Stimulated activated naive CD8-positive, alpha-beta T cell treated with anti-CD3 and anti-CD28 coated beads, Interleukin-15, Interleukin-2, amounts not matched to agents 100 U/mL and 50 U/mL, for 24 hours (primary cell): ENCODE measurements around the gene CYTH3.
"Not testable (repeated sequence)": the region's sequence is repeated elsewhere in the genome, so short reads cannot be mapped to it uniquely, and the experiment has no call there.

Source experiments
- ATAC-seq: fragments of 150-1000 bp; cut with Tn5 transposase; one replicate; pipeline ENCODE4 v1.10.0; 2021
- DNase-seq: peaks from one replicate; pipeline ENCODE4 v3.0.0; 2021

Gene CYTH3

DNA sequence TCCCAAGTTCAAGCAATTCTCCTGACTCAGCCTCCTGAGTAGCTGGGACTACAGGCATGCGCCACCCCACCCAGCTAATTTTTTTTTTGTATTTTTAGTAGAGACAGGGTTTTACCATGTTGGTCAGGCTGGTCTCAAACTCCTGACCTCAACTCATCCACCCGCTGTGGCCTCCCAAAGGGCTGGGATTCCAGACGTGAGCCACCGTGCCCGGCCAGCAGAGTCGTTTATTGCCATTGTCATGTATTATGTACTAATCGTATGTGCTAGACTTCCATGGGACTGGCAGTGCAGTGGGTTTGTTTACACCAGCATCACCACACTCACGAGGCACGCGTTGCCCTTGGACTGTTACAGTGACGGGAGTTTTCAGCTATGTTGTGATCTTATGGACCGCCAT is 120.9 kb downstream of the CYTH3 start:
- not testable (repeated sequence) for DNase-seq, ATAC-seq

DNA sequence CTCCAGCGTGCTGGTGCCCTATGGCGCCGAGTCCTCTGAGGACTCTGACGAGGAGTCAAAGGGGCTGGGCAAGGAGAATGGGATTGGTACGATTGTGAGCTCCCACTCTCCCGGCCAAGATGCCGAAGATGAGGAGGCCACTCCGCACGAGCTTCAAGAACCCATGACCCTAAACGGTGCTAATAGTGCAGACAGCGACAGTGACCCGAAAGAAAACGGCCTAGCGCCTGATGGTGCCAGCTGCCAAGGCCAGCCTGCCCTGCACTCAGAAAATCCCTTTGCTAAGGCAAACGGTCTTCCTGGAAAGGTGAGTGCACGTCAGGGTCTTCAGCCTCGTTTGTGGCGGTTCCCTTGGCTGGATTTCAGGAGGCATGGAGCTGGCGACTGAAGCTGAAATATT is 122.4 kb downstream of the CYTH3 start:
- no peak for ATAC-seq

DNA sequence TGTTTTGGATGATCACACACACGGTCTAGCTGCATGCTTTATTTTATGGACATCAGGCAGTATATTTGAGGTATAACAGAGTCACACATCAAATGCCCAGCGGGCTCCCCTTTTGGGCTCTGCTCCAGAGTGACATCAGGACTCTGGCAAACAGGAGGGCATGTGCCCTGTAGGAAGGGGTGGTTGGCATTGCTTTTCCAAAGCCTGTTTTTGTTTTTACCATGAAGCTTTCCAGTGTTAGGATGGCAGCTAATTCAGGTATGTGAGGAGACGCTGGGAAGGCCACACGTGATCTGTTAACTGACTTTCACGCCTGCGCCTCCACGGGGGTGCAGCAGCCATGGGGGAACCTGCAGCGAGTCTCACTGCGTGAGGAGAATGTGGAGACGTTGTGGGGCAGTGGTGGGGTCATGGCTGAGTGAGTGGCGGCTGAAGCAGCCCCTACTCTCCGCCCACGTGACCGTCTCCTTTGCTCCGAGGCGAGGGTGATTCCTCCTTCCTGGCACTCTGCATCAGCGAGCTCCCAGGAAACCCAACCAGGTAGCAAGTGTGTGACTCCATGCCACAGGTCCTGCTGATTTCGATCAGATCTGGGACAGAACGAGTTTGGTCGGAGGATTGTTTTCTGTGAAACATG is 123.6 kb downstream of the CYTH3 start:
- DNase-seq (no peak), ATAC-seq (no peak)

More for the DNA sequence above, 122.4 kb downstream of the CYTH3 start:
- no peak for DNase-seq

DNA sequence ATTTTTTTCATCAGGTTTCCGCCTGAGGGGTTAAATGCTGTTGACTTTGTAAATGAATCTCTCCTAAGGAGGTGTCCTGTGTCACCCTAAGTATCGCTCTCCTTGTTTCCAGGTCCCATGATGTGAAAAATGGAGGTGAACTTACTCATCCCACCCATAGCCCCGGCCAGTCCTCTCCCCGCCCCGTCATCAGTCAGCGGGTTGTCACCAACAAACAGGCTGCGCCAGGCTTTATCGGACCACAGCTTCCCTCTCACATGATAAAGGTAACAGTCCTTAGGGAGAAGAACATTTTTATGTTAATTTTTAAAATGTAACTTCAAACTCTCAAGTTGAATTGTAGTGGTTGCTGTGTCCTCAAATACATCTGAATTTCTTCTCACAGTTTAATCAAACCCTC is 124.8 kb downstream of the CYTH3 start:
- ATAC-seq (no peak), DNase-seq (no peak)

DNA sequence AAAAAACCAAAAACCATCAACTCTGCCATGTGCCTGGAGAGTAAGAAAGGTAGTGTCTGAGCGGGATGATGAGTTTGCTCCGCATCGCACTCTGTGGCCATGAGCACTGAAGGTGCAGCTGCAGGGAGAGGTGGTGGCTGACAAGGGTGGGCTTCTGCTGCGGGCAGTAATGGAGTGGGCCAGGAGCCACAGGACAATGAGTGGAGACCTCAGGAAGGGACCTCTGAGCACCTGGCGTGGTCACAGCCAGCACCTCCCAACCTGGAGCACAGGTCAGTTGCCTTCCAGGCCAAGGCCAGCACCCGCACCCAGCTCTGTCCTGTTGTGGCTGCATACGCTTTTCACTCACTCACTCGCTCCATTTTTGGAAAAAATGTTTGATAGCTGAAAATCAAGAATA is 125.8 kb downstream of the CYTH3 start:
- no peak for ATAC-seq
- DNase-seq: no peak

DNA sequence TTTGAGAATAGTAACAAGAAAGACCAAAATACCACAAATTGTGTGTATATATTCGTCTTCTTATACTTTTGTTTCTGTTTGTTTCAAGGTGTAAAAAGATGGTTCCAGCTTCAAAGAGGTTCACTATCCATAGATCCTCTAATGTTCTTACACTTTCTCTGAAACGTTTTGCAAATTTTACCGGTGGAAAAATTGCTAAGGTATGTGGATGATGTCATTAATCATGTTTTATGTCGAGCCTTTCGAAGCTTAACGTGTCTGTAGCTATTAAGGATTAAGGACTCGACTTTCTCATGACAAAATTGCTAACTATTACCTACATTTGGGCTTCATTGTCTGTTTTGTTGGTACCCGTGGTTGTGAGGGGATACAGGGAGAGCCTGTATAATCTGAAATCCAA is 128.4 kb downstream of the CYTH3 start:
- DNase-seq (no peak), ATAC-seq (no peak)

DNA sequence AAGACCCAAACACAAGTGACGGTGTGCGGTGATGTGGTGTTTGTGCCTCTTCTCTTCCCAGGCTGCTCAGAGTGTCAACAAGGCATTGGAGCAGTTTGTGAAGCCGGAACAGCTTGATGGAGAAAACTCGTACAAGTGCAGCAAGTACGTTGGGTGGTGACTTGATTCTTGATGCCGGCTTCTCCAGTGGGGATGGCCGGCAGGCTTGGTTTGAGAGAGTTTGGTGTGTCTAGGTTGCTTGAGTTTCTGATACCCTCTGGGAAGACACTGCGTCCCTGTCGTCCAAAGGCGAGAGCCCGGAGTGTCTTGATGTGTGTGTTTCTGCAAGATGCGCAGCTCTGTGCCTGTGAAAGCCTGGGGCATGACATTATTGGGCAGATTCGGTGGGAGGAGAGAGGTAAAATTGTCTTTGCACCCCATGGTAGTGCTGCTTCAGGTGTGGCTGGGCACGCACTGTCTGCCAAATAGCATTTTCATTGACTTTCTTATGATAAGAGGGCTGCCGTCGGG is 129.5 kb downstream of the CYTH3 start:
- no peak for ATAC-seq
- no peak for DNase-seq

DNA sequence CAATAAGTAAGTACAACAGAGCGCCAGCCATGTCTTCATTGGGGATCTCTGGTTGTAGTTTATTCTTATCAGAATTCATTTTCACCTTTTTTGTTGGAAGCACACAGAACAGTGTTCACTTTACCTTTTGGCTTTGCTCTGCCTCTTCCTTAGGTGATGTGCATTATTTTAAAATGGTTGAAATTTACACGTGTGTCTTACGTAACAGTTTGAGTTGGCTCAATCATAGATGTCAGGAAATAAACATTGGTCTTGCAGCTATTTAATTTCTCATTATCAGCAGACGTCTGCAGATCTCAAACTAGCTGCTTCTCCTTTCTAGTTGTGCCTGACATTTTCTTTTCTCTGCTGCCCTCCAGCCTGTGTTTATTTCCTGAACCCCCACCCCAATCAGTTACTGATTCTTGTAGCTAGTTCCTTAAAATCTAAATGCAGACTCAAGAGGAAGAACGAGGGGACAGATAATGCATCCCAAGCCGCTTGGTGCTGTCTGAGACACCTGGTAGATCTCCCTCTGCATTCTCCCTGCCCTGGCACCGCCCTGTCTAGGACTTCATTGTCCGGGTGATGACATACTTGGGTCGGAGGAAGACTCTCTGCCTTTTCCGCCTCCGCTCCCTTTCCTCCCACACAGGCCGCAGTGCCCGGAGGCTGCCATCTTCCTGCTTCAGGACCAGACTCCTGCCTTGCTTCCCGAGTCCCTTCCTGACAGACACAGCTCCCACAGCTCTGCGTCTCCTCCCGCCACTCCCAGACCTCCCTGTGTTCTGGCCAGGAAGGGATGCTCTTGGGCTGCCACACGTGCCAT is 133.0 kb downstream of the CYTH3 start:
- DNase-seq (no peak), ATAC-seq (no peak)

DNA sequence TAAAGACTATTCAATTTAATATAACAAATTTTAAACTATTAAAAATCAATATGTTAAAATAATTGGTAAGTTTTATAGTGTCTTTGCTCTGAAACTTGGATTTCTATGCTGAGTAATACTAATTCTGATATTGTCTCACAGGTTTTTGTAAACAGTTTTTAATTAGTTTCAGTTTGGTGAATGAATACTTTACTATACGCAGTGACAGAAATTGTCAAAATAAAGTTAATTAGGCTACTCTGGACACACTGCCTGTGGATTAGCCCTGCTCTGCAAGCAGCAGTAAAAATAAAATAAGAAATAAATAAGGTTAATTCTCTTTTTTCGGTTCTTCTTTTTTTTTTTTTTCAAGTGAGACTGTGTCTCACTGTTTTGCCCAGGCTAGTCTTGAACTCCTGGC is 135.9 kb downstream of the CYTH3 start:
- no peak for DNase-seq
- no peak for ATAC-seq

DNA sequence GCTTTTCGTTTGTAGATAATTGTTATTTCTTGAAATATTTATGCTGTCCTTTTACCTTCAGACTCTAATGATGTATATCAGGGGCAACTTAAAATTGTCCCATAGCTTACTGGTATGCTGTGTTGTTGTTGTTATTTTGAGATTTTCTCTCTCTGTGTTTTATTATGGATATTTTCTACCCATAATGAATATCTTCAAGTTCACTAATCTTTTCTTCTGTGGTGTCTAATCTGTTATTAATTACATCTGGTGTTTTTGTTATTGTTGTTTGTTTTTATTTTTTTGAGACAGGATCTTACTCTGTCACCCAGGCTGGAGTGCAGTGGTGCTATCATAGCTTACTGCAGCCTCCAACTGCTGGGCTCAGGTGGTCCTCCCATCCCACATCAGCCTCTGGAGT is 139.2 kb downstream of the CYTH3 start:
- ATAC-seq: no peak
- no peak for DNase-seq

DNA sequence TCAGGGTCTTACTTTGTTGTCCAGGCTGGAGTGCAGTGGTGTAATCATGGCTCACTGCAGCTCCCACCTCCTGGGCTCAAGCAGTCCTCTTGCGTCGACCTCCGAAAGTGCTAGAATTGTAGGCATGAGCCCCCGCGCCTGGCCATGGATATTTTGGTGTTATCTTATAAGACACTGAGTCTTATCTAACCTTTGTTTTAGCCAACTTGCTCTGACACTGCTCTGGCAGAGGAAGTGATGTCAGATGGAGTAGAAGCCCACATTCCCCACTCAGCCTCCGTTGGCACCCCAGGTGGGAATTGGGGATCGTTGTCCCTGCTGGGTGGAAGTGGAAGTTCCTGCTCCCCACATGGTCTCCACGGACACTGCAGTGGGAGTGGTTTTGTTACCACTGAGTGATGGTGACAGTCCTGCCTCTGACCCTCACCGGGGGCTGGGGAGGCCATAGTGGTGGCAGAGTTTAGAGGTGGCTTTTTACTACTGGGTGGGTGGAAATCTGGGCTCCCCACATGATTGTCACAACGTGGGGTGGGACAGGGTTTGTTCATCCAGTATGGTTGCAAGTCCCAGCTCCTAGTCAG is 142.3 kb downstream of the CYTH3 start:
- ATAC-seq: no peak

DNA sequence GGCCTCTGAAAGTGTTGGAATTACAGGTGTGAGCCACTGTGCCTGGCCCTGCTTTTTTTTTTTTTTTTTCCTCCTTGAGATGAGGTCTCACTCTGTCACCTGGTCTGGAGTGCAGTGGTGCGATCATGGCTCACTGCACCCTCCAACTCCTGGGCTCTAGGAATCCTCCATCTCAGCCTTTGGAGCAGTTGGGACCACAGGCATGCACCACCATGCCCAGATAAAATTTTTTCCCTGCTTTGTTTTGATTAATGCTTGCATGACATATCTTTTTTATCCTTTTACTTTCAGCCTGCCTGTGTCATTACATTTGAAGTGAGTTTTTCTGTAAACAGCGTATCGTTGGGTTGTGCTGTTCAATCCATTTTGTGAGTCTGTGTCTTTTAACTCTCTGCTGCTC is 144.2 kb downstream of the CYTH3 start:
- DNase-seq (no peak), ATAC-seq (no peak)

More for the DNA sequence above, 142.3 kb downstream of the CYTH3 start:
- no peak for DNase-seq

DNA sequence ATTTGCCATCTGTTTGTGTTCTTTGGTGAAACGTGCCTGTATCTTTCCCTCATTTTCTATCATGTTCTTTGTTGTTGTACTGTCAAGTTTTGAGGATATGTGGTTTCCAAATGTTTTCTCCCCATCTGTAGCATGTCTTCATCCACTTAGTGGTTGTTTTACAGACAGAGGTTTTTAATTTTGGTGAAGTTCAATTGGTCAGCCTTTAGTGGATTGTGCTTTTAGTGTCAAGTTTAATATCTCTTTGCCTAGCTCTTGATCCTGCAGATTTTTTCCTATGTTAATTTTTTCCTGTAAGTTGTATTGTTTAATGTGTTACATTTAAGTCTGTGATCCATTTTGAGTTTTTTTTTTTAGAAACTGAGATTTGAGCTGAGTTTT is 145.3 kb downstream of the CYTH3 start:
- ATAC-seq: no peak
- no peak for DNase-seq

DNA sequence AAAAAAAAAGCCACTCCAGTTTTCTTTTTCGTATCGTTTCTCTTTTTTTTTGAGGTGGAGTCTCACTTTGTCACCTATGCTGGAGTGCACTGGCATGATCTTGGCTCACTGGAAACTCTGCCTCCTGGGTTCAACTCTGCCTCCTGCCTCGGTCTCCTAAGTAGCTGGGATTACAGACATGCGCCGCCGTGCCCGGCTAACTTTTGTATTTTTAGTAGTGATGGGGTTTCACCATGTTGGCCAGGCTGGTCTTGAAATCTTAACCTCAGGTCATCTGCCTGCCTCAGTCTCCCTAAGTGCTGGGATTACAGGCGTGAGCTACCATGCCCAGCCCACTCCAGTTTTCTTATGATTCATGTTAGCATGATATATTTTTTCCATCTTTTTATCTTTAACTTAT is 148.6 kb downstream of the CYTH3 start:
- ATAC-seq (no peak), DNase-seq (no peak)

DNA sequence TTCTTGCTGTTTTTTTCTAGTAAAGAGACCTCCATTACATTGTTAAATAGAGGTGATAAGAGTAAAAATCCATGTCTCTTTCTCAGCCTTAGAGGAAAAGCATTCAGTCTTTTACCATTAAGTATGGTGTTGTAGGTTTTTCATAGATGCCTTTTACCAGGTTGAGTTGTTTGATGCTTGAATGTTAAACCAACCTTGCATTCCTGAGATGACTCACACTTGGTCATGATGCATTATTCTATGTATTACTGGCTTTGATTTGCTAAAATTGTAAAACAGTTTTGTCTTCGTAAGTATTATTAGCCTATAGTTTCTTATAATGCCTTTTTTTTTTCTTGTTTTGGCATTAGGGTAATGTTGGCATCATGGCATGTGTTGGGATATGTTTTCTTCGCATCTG is 151.3 kb downstream of the CYTH3 start:
- DNase-seq: no peak
- ATAC-seq: no peak

DNA sequence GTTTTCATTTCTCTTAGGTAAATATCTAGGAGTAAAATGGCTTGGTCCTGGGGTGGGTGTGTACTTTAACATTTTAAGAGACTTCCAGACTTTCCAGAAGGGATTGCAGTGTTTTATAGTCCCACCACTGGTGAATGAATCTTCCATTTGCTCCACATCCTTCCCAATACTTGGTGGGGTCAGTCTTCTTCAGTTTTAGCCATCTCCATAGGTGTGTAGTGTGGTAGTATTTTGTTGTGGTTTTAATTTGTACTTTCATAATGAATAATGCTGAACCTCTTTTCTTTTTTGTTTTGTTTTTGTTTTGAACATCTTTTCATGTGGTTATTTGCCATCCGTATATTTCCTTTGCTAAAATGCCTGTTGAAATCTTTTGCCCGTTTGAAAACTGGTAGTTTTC is 154.9 kb downstream of the CYTH3 start:
- ATAC-seq: no peak
- DNase-seq: no peak

DNA sequence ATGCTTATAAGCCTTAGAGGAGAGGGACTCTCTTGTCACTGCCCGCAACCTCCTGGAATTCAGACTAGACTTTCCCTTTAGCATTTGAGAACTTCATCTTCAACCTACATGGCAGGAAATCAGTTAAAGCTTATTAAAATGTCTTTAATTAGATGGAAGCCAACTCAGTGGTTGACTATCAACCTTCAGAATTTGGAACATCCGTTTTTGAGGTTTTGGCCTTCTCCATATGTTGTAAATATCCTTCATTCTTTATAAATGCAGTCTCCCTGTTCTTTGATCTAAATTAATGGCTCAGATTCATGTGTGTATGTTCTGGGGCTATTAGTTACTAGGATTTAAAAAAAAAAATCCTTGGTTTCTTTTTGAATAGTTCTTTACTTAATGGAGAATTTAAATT is 156.2 kb downstream of the CYTH3 start:
- DNase-seq (no peak), ATAC-seq (no peak)
